Astrocyte (in vitro differentiated cells and primary cell): Measurements from ENCODE around the gene CD151. TPM values are rescaled to one million over a fixed set of nuclear protein-coding genes. Genes with fewer than 3 reads are reported as not detected.

Source experiments
- DNase-seq: peaks from one replicate; pipeline ENCODE4 v3.0.0-alpha.2; 2010; ENCODE audit warnings: low read depth
- FAIRE-seq: peaks from 2 replicates; lab custom pipeline; 2011; peaks lifted over from hg19 to GRCh38; lab: Jason Lieb, UNC
- H2AFZ ChIP-seq: 2 replicates; pipeline ENCODE4 v1.6.0; 2012; ENCODE audit warnings: low read depth, low read length, inconsistent platforms
- H3K27ac ChIP-seq: 2 replicates; pipeline ENCODE4 v1.5.1; 2011; ENCODE audit warnings: low read depth, low read length, inconsistent platforms
- H3K27me3 ChIP-seq: 2 replicates; pipeline ENCODE4 v1.6.0; 2011; ENCODE audit warnings: low read length, inconsistent platforms; ENCODE audit not compliant: insufficient read depth
- H3K36me3 ChIP-seq: 2 replicates; pipeline ENCODE4 v1.5.1; 2011; ENCODE audit warnings: low read length, inconsistent platforms; ENCODE audit not compliant: insufficient read depth
- H3K4me1 ChIP-seq: 2 replicates; pipeline ENCODE4 v1.5.1; 2011; ENCODE audit warnings: low read length, inconsistent platforms; ENCODE audit not compliant: insufficient read depth
- H3K4me2 ChIP-seq: 2 replicates; pipeline ENCODE4 v1.6.0; 2012; ENCODE audit warnings: low read length, inconsistent platforms
- H3K4me3 ChIP-seq: 2 replicates; pipeline ENCODE4 v1.5.1; 2011; ENCODE audit warnings: low read depth, mild to moderate bottlenecking, low read length, inconsistent platforms; ENCODE audit not compliant: insufficient read depth
- H3K79me2 ChIP-seq: 2 replicates; pipeline ENCODE4 v1.6.0; 2012; ENCODE audit warnings: mild to moderate bottlenecking, low read length, inconsistent platforms; ENCODE audit not compliant: insufficient read depth
- H3K9ac ChIP-seq: 2 replicates; pipeline ENCODE4 v1.6.0; 2012; ENCODE audit warnings: mild to moderate bottlenecking, low read length, inconsistent platforms
- H3K9me3 ChIP-seq: 2 replicates; pipeline ENCODE4 v1.5.1; 2012; ENCODE audit warnings: low read depth, mild to moderate bottlenecking, low read length, inconsistent platforms; ENCODE audit not compliant: insufficient read depth
- H4K20me1 ChIP-seq: 2 replicates; pipeline ENCODE4 v1.6.0; 2012; ENCODE audit warnings: low read length, inconsistent platforms; ENCODE audit not compliant: insufficient read depth
- H3K27ac Mint-ChIP-seq: one replicate; pipeline ENCODE4 v1.8.0; 2021; ENCODE audit warnings: mild to moderate bottlenecking, mixed read lengths; ENCODE audit not compliant: unreplicated experiment
- H3K27me3 Mint-ChIP-seq: one replicate; pipeline ENCODE4 v1.8.0; 2021; ENCODE audit warnings: low read depth, mixed read lengths; ENCODE audit not compliant: unreplicated experiment
- H3K36me3 Mint-ChIP-seq: one replicate; pipeline ENCODE4 v1.8.0; 2021; ENCODE audit warnings: low read depth, mixed read lengths; ENCODE audit not compliant: unreplicated experiment
- H3K4me1 Mint-ChIP-seq: one replicate; pipeline ENCODE4 v1.8.0; 2021; ENCODE audit warnings: low read depth, mixed read lengths; ENCODE audit not compliant: unreplicated experiment
- H3K4me3 Mint-ChIP-seq: one replicate; pipeline ENCODE4 v1.8.0; 2021; ENCODE audit warnings: mild to moderate bottlenecking, moderate library complexity, mixed read lengths; ENCODE audit not compliant: unreplicated experiment
- H3K9me3 Mint-ChIP-seq: one replicate; pipeline ENCODE4 v1.8.0; 2021; ENCODE audit warnings: mild to moderate bottlenecking, mixed read lengths; ENCODE audit not compliant: unreplicated experiment
- CTCF ChIP-seq: IDR thresholded peaks from 2 replicates; pipeline ENCODE4 v1.5.1; 2011; ENCODE audit warnings: low read depth, mild to moderate bottlenecking, inconsistent platforms, low read length, moderate library complexity; ENCODE audit not compliant: insufficient read depth
- EZH2 ChIP-seq: IDR thresholded peaks from 2 replicates; pipeline ENCODE4 v1.6.1; 2012; ENCODE audit warnings: mild to moderate bottlenecking, low read length, inconsistent platforms; ENCODE audit not compliant: insufficient read depth
- total RNA-seq: library from RNA; stranded (reverse); gene quantifications from 2 replicates; pipeline ENCODE4 v1.2.1, GENCODE V29; 2021

The CD151 gene
- total RNA-seq, 1 donor from 2014 or later: 421 TPM

GRCh38 chr11:861105-861479 is 28.3 kb downstream of the CD151 start:
- no peak overlapping the region for H2AFZ ChIP-seq
- Mint-ChIP-seq H3K4me3 (no peak overlapping the region), H3K4me1 (peaks cover 3% of the 10 kb centered on the region), H3K9me3 (no peaks in the 10 kb centered on the region), H3K27ac (no peak overlapping the region), H3K27me3 (no peaks in the 10 kb centered on the region), H3K36me3 (no peaks in the 10 kb centered on the region)
- TF ChIP-seq CTCF: no peak
- no peak for TF ChIP-seq EZH2
- peaks cover 17% of the 10 kb centered on the region for H3K4me1 ChIP-seq
- H3K9me3 ChIP-seq: no peaks in the 10 kb centered on the region
- H3K9ac ChIP-seq: no peak overlapping the region
- H3K36me3 ChIP-seq: no peaks in the 10 kb centered on the region
- H3K4me3 ChIP-seq: no peak overlapping the region
- DNase-seq: no peak
- no peak overlapping the region for H3K4me2 ChIP-seq
- H3K27ac ChIP-seq: no peak overlapping the region
- no peaks in the 10 kb centered on the region for H3K27me3 ChIP-seq
- no peaks in the 10 kb centered on the region for H3K79me2 ChIP-seq
- peaks cover 42% of the 10 kb centered on the region for H4K20me1 ChIP-seq
- no peak for FAIRE-seq

GRCh38 chr11:862081-862661 is 29.4 kb downstream of the CD151 start:
- Mint-ChIP-seq H3K9me3 (no peaks in the 10 kb centered on the region), H3K27me3 (no peaks in the 10 kb centered on the region), H3K27ac (peak overlapping the region; percentile 12), H3K4me1 (peaks cover 2% of the 10 kb centered on the region), H3K36me3 (no peaks in the 10 kb centered on the region), H3K4me3 (no peak overlapping the region)
- peaks cover 17% of the 10 kb centered on the region for H3K4me1 ChIP-seq
- TF ChIP-seq CTCF (no peak), EZH2 (no peak)
- DNase-seq: no peak
- no peak overlapping the region for H3K27ac ChIP-seq
- H3K27me3 ChIP-seq: no peaks in the 10 kb centered on the region
- H4K20me1 ChIP-seq: peaks cover 32% of the 10 kb centered on the region
- FAIRE-seq: no peak
- peak overlapping the region; percentile 18 for H3K4me2 ChIP-seq
- no peak overlapping the region for H3K4me3 ChIP-seq
- no peaks in the 10 kb centered on the region for H3K36me3 ChIP-seq
- H3K9ac ChIP-seq: peak overlapping the region; percentile 14
- H3K79me2 ChIP-seq: no peaks in the 10 kb centered on the region
- no peak overlapping the region for H2AFZ ChIP-seq
- H3K9me3 ChIP-seq: no peaks in the 10 kb centered on the region

- H3K36me3 ChIP-seq: no peaks in the 10 kb centered on the region
- peak overlapping the region; percentile 14 for H3K9ac ChIP-seq
- H3K9me3 ChIP-seq: no peaks in the 10 kb centered on the region
- H3K79me2 ChIP-seq: no peaks in the 10 kb centered on the region
- no peak for DNase-seq
- H4K20me1 ChIP-seq: peaks cover 29% of the 10 kb centered on the region
- peak overlapping the region; percentile 18 for H3K4me2 ChIP-seq
- TF ChIP-seq CTCF: no peak
- no peak for TF ChIP-seq EZH2
- no peak overlapping the region for H2AFZ ChIP-seq
- no peak for FAIRE-seq
- Mint-ChIP-seq H3K4me3 (no peak overlapping the region), H3K4me1 (peaks cover 2% of the 10 kb centered on the region), H3K27me3 (no peaks in the 10 kb centered on the region), H3K36me3 (no peaks in the 10 kb centered on the region), H3K9me3 (no peaks in the 10 kb centered on the region), H3K27ac (no peak overlapping the region)
- peaks cover 17% of the 10 kb centered on the region for H3K4me1 ChIP-seq
- H3K27ac ChIP-seq: no peak overlapping the region
- no peak overlapping the region for H3K4me3 ChIP-seq
- H3K27me3 ChIP-seq: no peaks in the 10 kb centered on the region
Observed at GRCh38 chr11:862696-863022, 29.9 kb downstream of the CD151 start.
